Panc1 (cell line): ENCODE measurements around the gene GOLGA8N.
"Not testable (repeated sequence)": the region's sequence is repeated elsewhere in the genome, so short reads cannot be mapped to it uniquely, and the experiment has no call there.

Experiments used
- CTCF ChIP-seq: fragments of 450-650 bp; IDR thresholded peaks from 2 replicates; pipeline ENCODE4 v1.5.1; 2017; ENCODE audit warnings: mild to moderate bottlenecking
- POLR2AphosphoS5 ChIP-seq: IDR thresholded peaks from 2 replicates; pipeline ENCODE4 v1.6.1; 2012; ENCODE audit warnings: mild to moderate bottlenecking, low read depth, low read length, moderate library complexity
- REST ChIP-seq, 2 experiments: IDR thresholded peaks; 2 replicates each; pipeline ENCODE4 v1.6.1; 2011 to 2012; ENCODE audit warnings: low read depth in 2 of 2, control low read depth in 1 of 2, low read length in 1 of 2, mild to moderate bottlenecking in 1 of 2, moderate library complexity in 1 of 2; ENCODE audit not compliant: insufficient read depth in 1 of 2
- SIN3A ChIP-seq: IDR thresholded peaks from 2 replicates; pipeline ENCODE4 v1.6.1; 2012; ENCODE audit warnings: low read depth, mild to moderate bottlenecking, low read length, moderate library complexity, borderline replicate concordance; ENCODE audit not compliant: insufficient read depth
- TCF7L2 ChIP-seq: IDR thresholded peaks from 2 replicates; pipeline ENCODE4 v1.6.1; 2011; ENCODE audit warnings: mild to moderate bottlenecking, low read depth, low read length, inconsistent platforms

GRCh38 chr15:32543456-32543855, 49.8 kb upstream of the GOLGA8N start:
- not testable (repeated sequence) for TF ChIP-seq CTCF; POLR2AphosphoS5; TCF7L2; REST (IDR thresholded peaks at IDR 0.05; ENCODE audit: insufficient read depth in 1 of 2, low read depth in 2 of 2, low read length in 1 of 2); SIN3A
